Upper lobe of right lung (tissue), 1 donor: ENCODE data around the gene TRIM9. TPM values are rescaled to one million over a fixed set of nuclear protein-coding genes. Genes with fewer than 3 reads are reported as not detected.

ENCODE experiments used
- ATAC-seq: fragments of 200-7000 bp; cut with Tn5 transposase; one replicate; pipeline ENCODE4 v1.9.1; 2020; ENCODE audit warnings: mild to moderate bottlenecking, moderate library complexity
- DNase-seq: peaks from one replicate; pipeline ENCODE4 v3.0.0-alpha.2; 2020
- H3K27ac ChIP-seq: fragments of 200-600 bp; one replicate; pipeline ENCODE4 v1.8.0; 2022
- H3K27me3 ChIP-seq: fragments of 200-600 bp; one replicate; pipeline ENCODE4 v1.8.0; 2022; ENCODE audit warnings: mild to moderate bottlenecking
- H3K36me3 ChIP-seq: fragments of 200-600 bp; one replicate; pipeline ENCODE4 v1.8.0; 2022
- H3K4me1 ChIP-seq: fragments of 200-600 bp; one replicate; pipeline ENCODE4 v1.8.0; 2022
- H3K4me3 ChIP-seq: fragments of 200-600 bp; one replicate; pipeline ENCODE4 v1.8.0; 2022; ENCODE audit warnings: mild to moderate bottlenecking
- H3K9me3 ChIP-seq: fragments of 200-600 bp; one replicate; pipeline ENCODE4 v1.8.0; 2022
- intact Hi-C: fragments of 100-400 bp; cut with DNase I; formaldehyde crosslinking; loops from one replicate; pipeline ENCODE4 v1.11.0; 2022
- total RNA-seq: library from RNA; stranded (reverse); fragmentation: NEBNext Ultra II Directional; extraction: Animal tissue kit (Norgen Biotek cat#: 25700); gene quantifications from one replicate; pipeline ENCODE4 v1.2.1, GENCODE V29; 2021
- TF ChIP-seq, protein P1 (sequence below): fragments of 200-600 bp; IDR thresholded peaks from one replicate; pipeline ENCODE4 v1.8.0; 2022; ENCODE audit warnings: antibody characterized with exemption
- donor health status: DM: no; HTN: yes; CAD: no; lungs with severe emphysema.

Gene TRIM9
- total RNA-seq, 1 donor from 2014 or later, result 0.32 TPM

- intact Hi-C loops, result no loop called here
- no peak for ATAC-seq
- Histone ChIP-seq H3K27ac (no peak overlapping the region), H3K9me3 (no peaks in the 10 kb centered on the region), H3K36me3 (no peaks in the 10 kb centered on the region), H3K27me3 (no peaks in the 10 kb centered on the region), H3K4me1 (no peaks in the 10 kb centered on the region), H3K4me3 (no peak overlapping the region)
- TF ChIP-seq, protein P1, sequence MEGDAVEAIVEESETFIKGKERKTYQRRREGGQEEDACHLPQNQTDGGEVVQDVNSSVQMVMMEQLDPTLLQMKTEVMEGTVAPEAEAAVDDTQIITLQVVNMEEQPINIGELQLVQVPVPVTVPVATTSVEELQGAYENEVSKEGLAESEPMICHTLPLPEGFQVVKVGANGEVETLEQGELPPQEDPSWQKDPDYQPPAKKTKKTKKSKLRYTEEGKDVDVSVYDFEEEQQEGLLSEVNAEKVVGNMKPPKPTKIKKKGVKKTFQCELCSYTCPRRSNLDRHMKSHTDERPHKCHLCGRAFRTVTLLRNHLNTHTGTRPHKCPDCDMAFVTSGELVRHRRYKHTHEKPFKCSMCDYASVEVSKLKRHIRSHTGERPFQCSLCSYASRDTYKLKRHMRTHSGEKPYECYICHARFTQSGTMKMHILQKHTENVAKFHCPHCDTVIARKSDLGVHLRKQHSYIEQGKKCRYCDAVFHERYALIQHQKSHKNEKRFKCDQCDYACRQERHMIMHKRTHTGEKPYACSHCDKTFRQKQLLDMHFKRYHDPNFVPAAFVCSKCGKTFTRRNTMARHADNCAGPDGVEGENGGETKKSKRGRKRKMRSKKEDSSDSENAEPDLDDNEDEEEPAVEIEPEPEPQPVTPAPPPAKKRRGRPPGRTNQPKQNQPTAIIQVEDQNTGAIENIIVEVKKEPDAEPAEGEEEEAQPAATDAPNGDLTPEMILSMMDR, result no peak
- no peak for DNase-seq
Measured at GRCh38 chr14:51044961-51045360, 49.9 kb downstream of the TRIM9 start.

DNA sequence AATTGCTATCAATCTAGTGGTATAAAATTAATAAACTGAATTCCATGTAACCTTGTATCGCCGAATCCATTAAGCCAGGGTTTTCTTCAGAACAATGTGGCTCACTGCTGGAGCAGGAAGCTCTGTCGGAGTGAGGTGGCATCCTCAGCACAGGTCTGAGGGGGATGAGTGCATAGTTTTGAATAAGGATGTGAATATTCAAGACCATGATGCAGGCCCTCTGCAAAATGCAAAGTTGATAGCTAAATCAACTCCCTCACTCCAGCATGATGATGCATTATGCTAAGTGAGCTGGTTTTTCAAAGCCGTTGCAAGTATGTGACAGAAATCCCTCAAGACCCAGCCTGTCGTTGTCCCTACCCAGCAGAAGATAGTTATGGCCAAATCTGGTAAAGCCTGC lies 53.0 kb downstream of the TRIM9 start:
- no peaks in the 10 kb centered on the region for H3K36me3 ChIP-seq
- DNase-seq (no peak), ATAC-seq (no peak)
- H3K9me3 ChIP-seq, result no peaks in the 10 kb centered on the region
- H3K4me1 ChIP-seq, result no peaks in the 10 kb centered on the region
- H3K4me3 ChIP-seq, result no peak overlapping the region
- TF ChIP-seq, protein P1, result no peak
- H3K27ac ChIP-seq, result no peak overlapping the region
- H3K27me3 ChIP-seq, result no peaks in the 10 kb centered on the region
- intact Hi-C loops, result no loop called here

DNA sequence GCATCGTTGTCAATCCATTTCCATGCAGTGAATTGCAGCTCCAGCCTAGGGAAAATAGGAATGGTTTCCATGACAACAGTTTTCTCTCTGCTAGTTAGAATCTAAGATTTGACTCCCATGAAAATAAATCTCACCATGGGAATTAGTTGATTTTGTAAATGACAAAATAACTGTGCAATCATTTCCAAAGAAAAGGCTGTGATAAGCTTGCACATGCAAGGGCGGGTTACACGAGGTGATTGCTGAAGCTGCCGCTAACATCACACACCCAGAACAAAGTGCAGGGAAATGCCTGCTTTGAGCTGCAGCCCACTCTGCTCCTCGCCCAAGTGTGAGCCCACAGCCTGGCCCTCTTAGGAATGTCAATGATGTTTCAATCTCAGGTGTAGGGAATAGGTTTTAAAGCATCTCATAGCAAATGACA lies 53.8 kb downstream of the TRIM9 start:
- intact Hi-C loops, result no loop called here
- no peaks in the 10 kb centered on the region for H3K4me1 ChIP-seq
- no peaks in the 10 kb centered on the region for H3K27me3 ChIP-seq
- H3K9me3 ChIP-seq, result no peaks in the 10 kb centered on the region
- no peak overlapping the region for H3K27ac ChIP-seq
- ATAC-seq, result no peak
- no peaks in the 10 kb centered on the region for H3K36me3 ChIP-seq
- DNase-seq, result no peak
- no peak overlapping the region for H3K4me3 ChIP-seq
- TF ChIP-seq, protein P1, result no peak

DNA sequence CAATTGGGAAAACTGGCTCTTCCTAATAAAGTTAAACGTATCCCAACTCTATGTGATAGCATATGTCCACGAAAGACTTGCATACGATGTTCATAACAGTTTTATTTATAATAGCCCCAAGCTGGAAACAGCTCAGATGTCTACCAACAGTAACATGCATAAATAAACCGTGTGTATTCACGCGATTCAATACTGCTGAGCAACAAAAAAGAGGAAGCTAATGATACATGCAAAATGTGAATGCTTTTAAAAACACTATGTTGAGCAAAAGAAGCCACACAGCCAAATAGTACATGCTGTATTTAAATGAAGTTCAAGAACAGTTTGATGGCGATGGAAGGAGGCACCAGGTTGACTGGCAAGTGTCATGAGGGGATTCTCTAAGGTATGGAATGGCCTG lies 55.7 kb downstream of the TRIM9 start:
- H3K36me3 ChIP-seq, result no peaks in the 10 kb centered on the region
- H3K27ac ChIP-seq, result no peak overlapping the region
- TF ChIP-seq, protein P1, result no peak
- no peaks in the 10 kb centered on the region for H3K9me3 ChIP-seq
- no peaks in the 10 kb centered on the region for H3K4me1 ChIP-seq
- H3K4me3 ChIP-seq, result no peak overlapping the region
- ATAC-seq, result no peak
- intact Hi-C loops, result no loop called here
- DNase-seq, result no peak
- no peaks in the 10 kb centered on the region for H3K27me3 ChIP-seq

DNA sequence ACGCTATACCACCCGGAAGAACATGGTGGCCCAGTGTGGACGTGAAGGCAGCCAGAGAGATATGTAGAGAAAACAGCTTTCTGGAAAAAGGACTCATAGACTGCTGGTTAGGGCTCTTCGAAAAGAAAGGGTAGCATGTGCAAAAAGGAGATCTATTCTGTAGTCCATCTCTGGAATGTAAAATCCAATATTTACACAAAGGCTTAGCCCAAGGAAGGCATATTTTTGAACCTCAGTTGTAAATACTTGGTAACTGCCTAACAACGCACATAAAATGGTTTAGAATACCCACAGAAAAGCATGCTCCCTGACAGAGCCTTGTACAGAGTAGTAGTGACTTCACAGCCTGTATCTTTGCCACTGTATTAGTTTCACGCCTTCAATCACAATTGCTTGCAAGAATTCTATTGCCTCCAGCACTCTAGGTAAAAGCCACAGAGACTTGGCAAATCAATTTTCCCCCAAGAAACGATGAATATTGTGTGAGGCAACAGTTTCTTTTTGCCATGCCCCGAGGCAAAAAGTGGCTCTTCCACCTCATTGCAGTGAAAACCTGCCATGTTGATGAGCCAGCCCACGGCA lies 59.2 kb downstream of the TRIM9 start:
- Histone ChIP-seq H3K27me3 (no peaks in the 10 kb centered on the region), H3K9me3 (no peaks in the 10 kb centered on the region), H3K27ac (no peak overlapping the region), H3K4me1 (no peaks in the 10 kb centered on the region), H3K4me3 (no peak overlapping the region), H3K36me3 (no peaks in the 10 kb centered on the region)
- DNase-seq, result no peak
- no peak for ATAC-seq
- TF ChIP-seq, protein P1, result no peak
- intact Hi-C loops, result no loop called here
